BJ (cell line): ENCODE measurements around the gene ACTR3C. TPM values are rescaled to one million over a fixed set of nuclear protein-coding genes. Genes with fewer than 3 reads are reported as not detected.
A peak's percentile ranks its signal among the peaks of the same experiment; 100 is the strongest.
"Not testable (repeated sequence)": the region's sequence is repeated elsewhere in the genome, so short reads cannot be mapped to it uniquely, and the experiment has no call there.

Source experiments
- CTCF ChIA-PET: fragments of 350-600 bp; formaldehyde crosslinking; extraction: SDS; loops from one replicate; lab custom pipeline; 2021; ENCODE audit warnings: antibody characterized with exemption, inconsistent platforms; lab: Yijun Ruan, JAX
- POLR2A ChIA-PET: fragments of 300-600 bp; sonication (Branson Sonifier 250); formaldehyde crosslinking; extraction: SDS; loops from one replicate; lab custom pipeline; 2021; ENCODE audit warnings: antibody characterized with exemption; lab: Charles Lee
- DNase-seq: peaks from one replicate; pipeline ENCODE4 v3.0.0-alpha.2; 2011; ENCODE audit warnings: low read depth
- H3K27me3 ChIP-seq: 2 replicates; pipeline ENCODE4 v1.6.0; 2011; ENCODE audit warnings: low read length; ENCODE audit not compliant: control insufficient read depth, insufficient read depth
- H3K36me3 ChIP-seq: 2 replicates; pipeline ENCODE4 v1.5.1; 2011; ENCODE audit warnings: low read length; ENCODE audit not compliant: control insufficient read depth, insufficient read depth
- H3K4me3 ChIP-seq: 2 replicates; pipeline ENCODE4 v1.5.1; 2011; ENCODE audit warnings: low read depth, mild to moderate bottlenecking, control low read depth, low read length
- polyA plus RNA-seq: library from polyadenylated mRNA; depleted of rRNA; stranded (reverse); fragments of >200 nt; gene quantifications from 2 replicates; pipeline ENCODE4 v1.2.3, GENCODE V29; 2011
- TF ChIP-seq, protein P1 (sequence below): IDR thresholded peaks from 2 replicates; pipeline ENCODE4 v1.5.1; 2011; ENCODE audit warnings: low read depth, mild to moderate bottlenecking, control low read depth, inconsistent platforms, low read length, moderate library complexity; ENCODE audit not compliant: insufficient read depth

ACTR3C gene
- polyA plus RNA-seq, 1 experiment: 0.60 TPM

GRCh38 chr7:150290317-150290716 is 33.0 kb downstream of the ACTR3C start:
- DNase-seq, H3K27me3 ChIP-seq, POLR2A ChIA-PET, H3K36me3 ChIP-seq, H3K4me3 ChIP-seq: not testable (repeated sequence)
- CTCF ChIA-PET: interaction anchor here (0.7 kb wide), 1 partner anchor 447 kb away, joined by 3 read pairs; the partner anchor contains the start of gene GIMAP5

DNA sequence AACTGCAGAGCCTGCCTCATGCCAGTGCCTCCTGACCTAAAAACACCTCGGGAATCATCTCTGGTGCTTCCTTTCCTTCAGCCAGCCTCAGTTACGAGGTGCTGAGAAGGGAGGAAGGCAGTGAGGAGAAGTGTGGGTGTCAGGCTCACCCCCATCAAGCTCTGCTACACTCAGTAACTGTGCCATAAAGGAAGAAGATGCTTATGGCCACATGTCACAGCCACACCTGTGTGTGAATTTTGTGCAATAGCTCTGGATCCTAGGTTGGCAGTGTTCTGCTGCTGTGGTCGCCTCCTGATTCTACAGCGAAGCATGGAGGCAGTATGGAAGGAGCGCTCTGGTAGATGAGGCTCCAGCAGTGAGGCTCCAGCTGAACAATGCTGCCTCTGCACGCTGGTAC is 34.5 kb downstream of the ACTR3C start:
- DNase-seq, POLR2A ChIA-PET, H3K27me3 ChIP-seq, H3K4me3 ChIP-seq, CTCF ChIA-PET, H3K36me3 ChIP-seq: not testable (repeated sequence)

- CTCF ChIA-PET, H3K4me3 ChIP-seq, H3K27me3 ChIP-seq, H3K36me3 ChIP-seq, POLR2A ChIA-PET, DNase-seq: not testable (repeated sequence)
Observed at GRCh38 chr7:150287815-150288214, 35.5 kb downstream of the ACTR3C start.

DNA sequence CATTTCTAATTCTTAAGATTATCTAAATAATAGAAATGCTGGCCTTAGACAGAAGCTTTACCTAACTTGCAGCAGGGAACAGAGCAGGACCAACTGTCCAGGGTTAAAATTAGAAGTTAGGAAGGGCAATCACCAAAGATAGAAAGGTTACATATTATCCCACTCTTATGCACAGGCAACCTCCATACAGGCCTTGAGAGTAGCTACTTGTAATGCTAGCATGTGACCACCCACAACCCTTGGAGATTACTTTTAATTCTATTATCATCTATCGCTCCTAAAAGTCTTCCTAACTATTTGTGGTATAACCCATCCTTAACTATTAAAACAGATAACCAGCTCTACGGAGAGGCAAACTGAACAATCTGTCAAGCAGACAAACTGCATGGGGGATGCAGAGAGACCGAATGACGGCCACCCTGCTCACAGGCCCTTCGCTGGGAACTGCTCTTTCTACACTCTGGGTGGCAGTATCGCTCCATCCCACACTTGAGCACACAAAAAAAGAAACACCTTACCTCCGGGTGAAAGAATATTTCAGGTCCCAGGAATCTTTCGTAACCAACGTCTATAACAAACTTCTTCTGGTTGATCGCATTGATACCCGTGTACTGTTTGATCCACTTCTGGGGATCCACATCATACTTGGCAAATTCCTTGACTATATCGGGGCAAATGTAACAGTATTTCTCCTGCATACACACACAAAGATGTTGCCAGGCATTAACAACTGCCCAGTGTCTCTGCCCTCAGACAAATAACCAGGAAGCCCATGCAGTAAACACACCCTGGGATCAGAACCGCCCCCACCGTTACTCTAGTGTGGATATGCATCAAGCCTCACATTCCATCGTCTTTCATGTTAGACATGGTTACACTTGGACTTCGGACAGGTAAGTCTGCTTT is 37.2 kb downstream of the ACTR3C start:
- TF ChIP-seq, protein P1, sequence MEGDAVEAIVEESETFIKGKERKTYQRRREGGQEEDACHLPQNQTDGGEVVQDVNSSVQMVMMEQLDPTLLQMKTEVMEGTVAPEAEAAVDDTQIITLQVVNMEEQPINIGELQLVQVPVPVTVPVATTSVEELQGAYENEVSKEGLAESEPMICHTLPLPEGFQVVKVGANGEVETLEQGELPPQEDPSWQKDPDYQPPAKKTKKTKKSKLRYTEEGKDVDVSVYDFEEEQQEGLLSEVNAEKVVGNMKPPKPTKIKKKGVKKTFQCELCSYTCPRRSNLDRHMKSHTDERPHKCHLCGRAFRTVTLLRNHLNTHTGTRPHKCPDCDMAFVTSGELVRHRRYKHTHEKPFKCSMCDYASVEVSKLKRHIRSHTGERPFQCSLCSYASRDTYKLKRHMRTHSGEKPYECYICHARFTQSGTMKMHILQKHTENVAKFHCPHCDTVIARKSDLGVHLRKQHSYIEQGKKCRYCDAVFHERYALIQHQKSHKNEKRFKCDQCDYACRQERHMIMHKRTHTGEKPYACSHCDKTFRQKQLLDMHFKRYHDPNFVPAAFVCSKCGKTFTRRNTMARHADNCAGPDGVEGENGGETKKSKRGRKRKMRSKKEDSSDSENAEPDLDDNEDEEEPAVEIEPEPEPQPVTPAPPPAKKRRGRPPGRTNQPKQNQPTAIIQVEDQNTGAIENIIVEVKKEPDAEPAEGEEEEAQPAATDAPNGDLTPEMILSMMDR: peak; percentile 58
- CTCF ChIA-PET: interaction anchor here (0.8 to 1.2 kb wide), 3 partner anchors 103 to 136 kb away, joined by 3 to 6 read pairs (median 5); no protein-coding TSS in a partner anchor
- H3K27me3 ChIP-seq, DNase-seq, POLR2A ChIA-PET, H3K36me3 ChIP-seq, H3K4me3 ChIP-seq: not testable (repeated sequence)

DNA sequence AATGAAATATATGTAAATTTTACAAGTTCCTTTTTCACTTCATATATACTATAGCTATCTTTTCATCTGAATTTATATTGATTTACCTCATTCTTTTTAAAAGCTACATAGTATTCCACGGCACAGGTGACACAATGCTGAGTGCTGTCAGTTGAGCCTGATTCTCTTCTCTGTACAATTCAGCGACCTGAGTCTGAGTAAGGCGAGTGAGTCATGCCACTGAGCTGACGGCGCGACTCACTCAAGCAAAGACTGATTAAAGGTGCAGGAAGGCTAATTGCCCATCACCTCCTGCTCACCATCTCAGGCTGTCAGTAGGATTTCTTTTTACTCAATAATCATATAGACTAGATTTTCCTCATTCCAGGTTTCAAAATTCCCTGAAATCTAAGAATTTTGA is 39.7 kb downstream of the ACTR3C start:
- CTCF ChIA-PET, H3K36me3 ChIP-seq, POLR2A ChIA-PET, H3K27me3 ChIP-seq, DNase-seq, H3K4me3 ChIP-seq: not testable (repeated sequence)

- DNase-seq, H3K27me3 ChIP-seq, H3K4me3 ChIP-seq, POLR2A ChIA-PET, CTCF ChIA-PET, H3K36me3 ChIP-seq: not testable (repeated sequence)
Observed at GRCh38 chr7:150283111-150283510, 40.2 kb downstream of the ACTR3C start.

GRCh38 chr7:150281681-150282403 is 41.5 kb downstream of the ACTR3C start:
- CTCF ChIA-PET, DNase-seq, H3K36me3 ChIP-seq, H3K27me3 ChIP-seq, H3K4me3 ChIP-seq, POLR2A ChIA-PET: not testable (repeated sequence)

DNA sequence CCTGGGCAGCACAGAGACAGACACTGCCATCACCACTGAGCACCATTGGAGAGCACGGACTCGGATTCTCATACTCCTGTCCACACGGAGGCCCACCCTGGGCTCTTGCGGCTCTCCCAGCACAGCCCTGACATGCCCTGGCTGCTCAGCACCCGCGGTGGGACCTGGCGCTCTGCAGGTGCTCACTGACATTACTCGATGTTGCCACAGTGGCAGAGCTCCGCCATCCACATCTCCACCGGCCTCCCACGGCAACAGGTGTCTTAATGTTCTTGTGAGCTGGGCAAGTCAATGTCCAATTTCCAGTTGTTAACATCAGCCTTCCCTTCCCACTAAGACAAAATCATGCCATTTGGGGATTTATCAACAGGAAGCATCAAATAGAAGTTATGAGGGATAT is 45.0 kb downstream of the ACTR3C start:
- DNase-seq, H3K27me3 ChIP-seq, H3K4me3 ChIP-seq, CTCF ChIA-PET, POLR2A ChIA-PET, H3K36me3 ChIP-seq: not testable (repeated sequence)
